NCI-H1436 (cell line): ENCODE results near the gene RHEX.
A peak's percentile ranks its signal among the peaks of the same experiment; 100 is the strongest.
"Not testable (repeated sequence)": the region's sequence is repeated elsewhere in the genome, so short reads cannot be mapped to it uniquely, and the experiment has no call there.

ENCODE experiments used
- DNase-seq: peaks from one replicate; lab custom pipeline; 2025; lab: John Stamatoyannopoulos, UW

RHEX gene

DNA sequence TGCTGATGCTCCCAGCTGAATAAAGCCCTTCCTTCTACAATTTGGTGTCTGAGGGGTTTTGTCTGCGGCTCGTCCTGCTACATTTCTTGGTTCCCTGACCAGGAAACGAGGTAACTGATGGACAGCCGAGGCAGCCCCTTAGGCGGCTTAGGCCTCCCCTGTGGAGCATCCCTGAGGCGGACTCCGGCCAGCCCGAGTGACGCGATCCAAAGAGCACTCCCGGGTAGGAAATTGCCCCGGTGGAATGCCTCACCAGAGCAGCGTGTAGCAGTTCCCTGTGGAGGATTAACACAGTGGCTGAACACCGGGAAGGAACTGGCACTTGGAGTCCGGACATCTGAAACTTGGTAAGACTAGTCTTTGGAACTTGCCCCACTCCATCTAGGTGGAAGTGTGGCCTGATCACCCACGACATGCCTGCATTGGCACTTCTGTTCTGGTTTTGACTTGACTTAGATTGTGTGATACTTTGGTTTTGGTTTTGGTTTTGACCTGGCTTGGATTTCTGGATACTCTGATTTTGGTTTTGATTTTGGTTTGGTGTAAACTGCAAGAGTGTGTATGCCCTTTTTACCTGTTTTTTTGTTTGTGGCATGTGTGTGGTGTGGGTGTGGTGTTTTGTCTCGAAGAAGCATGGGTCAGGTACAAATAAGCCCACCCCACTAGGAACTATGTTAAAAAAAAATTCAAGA is at the start of gene RHEX:
RHEX (plus strand) TSS at position 255 of the 692 bp plus-strand sequence. CDS start 44,656 bp downstream, outside the sequence.
- not testable (repeated sequence) for DNase-seq

GRCh38 chr1:206003854-206004800 is 48.8 kb upstream of the RHEX start:
- DNase-seq: no peak

- DNase-seq: peak; percentile 39
Observed at GRCh38 chr1:206004826-206005225, 48.1 kb upstream of the RHEX start.

DNA sequence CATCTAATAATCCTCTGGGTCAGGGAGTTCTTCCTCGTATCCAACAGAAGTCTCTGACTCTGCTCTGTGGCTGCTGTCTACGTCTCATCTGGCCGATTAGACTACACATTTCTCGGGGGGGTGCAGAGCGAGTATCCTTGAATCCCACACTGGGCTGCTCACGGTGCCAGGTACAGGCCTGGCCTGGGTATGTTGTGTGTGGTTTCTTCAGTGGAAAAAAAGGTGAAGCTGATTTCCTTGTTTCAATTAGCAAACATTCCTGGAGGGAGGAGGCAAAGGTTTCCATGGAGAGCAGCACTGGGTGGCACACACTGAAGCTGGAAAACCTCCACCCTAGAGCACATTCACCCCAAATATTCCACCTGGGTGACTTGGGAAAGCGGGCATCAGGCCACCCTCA is 47.7 kb upstream of the RHEX start:
- DNase-seq: no peak

DNA sequence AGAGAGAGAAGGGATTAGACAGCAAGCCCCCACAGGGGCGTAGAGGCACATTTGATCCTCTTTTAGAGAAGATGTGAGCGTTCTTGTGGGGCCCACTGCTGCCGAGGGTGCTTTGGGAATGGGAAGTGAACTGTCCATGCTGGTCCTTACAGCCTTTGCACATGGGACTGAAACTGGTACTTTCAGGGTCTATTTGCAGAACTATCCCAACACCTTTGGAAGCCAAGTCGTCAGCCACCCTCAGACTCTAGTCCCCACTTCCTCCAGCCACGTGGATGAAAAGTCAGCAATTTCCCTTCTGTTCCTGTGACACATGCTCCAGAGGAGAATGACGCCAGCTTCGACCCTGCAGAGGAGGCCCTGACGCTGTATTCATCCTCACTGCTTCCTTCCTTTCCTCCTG is 47.2 kb upstream of the RHEX start:
- DNase-seq: no peak

DNA sequence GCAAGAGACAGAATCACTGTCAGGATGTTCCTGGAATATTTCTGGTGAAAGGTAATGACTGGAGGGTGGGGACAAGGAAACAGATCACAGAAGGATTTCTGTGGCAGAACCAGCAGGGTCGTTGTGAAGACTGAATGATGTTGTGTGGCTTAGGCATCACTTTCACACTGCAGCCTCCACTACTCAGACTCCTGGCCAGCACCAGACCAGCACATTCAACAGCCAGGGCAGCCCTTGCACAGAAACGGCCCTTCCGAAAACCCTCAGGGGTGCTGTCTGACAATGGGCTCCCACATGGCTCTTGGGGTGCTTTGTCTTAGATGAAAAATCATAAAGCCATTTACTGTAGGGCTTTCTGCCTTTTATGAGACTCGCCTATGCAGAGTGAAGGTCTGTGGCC is 46.0 kb upstream of the RHEX start:
- DNase-seq: no peak

DNA sequence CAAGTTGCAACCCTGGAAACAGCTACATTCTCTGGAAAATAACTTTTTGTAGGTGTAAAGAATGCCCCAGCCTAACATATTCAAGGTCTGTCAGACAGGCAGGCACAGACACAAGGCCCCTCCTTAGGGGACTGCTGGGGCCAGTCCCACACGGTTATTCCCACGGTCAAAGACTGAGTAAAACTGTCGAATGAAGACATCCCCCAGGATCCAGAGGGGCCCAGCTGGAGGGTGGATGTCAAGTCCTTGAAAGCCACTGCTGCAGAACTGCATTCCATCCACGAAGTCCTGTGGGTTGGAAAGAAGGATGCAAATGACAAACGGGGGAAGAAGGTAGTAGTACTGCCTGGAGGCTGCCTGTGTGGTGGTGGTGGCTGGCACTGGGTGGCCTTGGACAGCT is 42.9 kb upstream of the RHEX start:
- DNase-seq: no peak

GRCh38 chr1:206011057-206011456 is 41.9 kb upstream of the RHEX start:
- no peak for DNase-seq

DNA sequence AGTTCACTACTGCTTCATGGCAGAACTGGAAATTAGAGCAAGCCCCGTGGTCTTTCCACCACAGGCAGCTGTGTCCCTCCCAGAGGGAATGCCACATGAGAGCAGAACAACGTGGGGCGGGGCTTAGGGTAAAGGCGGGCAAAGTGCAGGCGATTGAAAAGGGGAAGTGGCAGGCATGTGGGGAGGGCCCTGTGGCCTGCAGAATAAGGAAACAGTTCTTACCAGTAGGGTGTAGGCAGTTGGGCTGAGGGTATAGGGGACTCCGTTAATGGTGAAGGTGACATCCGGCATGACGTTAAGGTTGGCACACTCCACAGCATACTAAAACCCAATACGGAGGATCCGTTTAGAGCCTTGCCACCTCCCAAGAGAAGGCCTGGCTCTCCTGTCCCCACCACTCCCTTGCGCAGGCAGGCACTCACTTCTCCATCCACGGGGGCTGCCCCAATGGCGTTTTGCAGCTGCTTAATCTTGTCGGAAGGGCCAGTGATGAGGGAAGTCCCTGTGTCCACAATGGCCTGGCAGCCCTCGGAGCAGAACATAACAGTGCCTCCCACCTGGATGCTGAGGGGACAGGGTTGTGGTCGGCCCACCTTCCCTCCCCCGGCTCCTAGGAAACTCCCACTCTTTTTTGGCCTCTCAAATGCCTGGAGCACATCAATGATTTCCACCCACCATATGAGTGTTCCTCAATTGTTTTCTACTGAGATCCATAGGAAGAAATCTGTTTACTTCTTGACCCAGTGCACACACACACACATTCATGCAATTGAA is 40.7 kb upstream of the RHEX start:
- DNase-seq: peak; percentile 6

GRCh38 chr1:206013026-206013795 is 39.8 kb upstream of the RHEX start:
- DNase-seq: no peak

DNA sequence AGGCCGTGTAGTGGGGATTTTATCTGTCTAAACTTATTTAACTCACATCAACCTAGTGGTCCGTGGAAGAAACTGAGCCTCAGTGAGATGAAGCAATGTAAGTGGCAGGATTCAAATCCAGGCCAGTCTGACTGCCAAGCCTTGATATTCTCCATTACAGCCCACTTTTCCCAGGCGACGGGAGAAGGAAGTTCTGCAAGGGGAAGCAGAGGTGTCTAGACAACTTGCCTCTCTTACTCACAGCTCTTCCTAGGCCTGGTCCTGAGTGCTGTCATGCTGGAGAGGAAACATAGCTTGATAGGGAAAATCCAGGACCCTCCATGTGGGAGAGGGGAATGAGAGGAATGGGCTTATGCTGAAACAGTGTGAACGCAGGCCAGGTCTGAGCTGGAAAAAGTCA is 38.4 kb upstream of the RHEX start:
- no peak for DNase-seq

DNA sequence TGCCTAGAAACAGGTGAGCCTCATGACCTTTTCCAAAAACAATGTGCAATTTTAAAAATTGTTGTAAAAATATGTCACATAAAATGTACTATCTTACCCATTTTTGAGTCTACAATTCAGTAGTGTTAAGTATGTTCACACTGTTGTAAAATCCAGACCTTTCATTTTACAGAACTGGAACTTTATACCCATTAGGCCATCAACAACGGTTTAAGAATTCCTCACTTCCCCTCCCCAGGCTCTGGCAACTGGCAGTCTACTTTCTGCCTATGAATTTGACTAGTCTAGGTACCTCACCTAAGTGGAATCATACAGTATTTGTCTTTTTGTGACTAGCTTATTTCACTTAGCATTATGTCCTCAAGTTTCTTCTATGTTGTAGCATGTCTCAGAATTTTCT is 37.9 kb upstream of the RHEX start:
- no peak for DNase-seq

GRCh38 chr1:206020393-206021007 is 32.5 kb upstream of the RHEX start:
- DNase-seq: no peak

GRCh38 chr1:206021008-206021625 is 31.9 kb upstream of the RHEX start:
- no peak for DNase-seq

DNA sequence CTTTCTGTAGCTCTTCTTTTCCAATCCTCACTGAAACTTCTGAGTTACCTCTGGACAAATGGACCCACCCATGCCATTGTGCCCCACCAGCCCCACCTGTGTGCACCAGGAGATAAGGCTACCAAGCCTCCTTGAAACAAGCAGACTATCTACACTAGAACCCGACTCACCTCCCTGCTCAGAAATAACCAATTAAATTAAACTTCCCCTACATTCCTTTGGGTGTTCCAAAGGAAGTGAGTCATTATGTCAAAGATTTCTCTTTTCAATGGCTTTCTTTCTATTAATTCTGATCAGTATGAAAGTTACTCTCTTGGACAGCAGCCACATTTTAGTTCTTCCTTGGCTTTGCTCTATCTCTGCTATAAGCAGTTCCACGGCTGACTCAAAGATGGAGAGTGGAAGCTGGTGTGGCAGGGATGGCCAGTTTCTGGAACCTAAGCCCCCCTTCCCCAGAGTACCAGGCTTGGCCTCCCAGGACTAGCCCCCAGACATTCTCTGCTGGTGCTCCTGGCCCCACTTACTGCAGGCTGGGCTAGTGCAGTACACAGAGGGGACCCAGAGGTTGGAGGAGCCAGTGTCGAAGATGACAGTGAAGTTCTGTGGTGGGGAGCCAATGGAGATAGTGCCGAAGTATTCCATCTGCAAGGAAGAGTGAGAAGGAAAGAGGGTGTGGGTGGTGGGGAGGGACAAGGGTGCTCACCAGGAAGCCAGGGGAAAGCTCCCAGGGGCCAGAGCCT is 31.2 kb upstream of the RHEX start:
- DNase-seq: no peak

GRCh38 chr1:206022766-206023165 is 30.2 kb upstream of the RHEX start:
- no peak for DNase-seq

- DNase-seq: no peak
Observed at GRCh38 chr1:206023695-206024094, 29.3 kb upstream of the RHEX start, which contains the start of gene CTSE. Gene CTSE, minus strand, starts transcription at chr1:206023895. Its CDS starts 104 bp downstream, at chr1:206023791.

DNA sequence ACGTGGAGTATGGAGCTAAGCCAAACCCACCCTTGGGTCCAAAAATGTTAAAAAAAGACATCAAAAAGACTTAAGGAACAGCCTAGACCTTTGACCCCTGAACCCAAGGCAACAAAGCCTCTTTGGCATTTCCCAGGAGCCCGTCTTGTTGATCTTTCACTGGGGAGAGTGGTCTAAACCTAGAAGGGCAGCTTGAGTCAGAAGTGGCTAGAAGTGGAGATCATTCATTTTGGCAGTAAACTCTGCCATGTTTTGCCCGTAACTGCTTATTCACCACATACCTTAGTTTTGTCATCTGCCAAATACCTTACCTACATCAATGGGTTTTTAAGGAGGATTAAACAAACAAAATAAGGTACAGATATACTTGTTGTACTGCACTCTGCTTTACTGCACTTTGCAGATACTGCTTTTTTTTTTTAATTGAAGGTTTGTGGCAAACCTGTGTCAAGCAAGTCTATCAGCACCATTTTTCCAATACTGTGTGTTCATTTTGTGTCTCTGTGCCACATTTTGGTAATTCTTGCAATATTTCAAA is 27.6 kb upstream of the RHEX start:
- DNase-seq: no peak

DNA sequence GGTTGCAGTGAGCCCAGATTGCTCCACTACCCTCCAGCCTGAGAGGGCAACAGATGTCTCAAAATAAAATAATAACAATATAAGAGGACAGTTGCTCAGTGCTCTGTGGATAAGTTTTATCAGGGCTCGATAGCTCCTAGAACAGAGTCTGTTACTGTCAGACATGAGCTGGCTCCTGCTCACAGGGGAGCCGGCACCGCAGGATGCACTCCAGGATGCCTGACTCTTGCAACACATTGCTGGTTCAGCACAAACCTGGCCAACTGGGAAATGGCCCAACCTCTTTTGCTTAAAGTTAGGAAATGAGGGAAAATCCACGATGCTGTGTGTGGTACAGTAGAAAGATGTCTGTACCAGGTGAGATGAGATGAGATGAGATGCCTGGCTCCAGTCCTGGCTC is 23.5 kb upstream of the RHEX start:
- no peak for DNase-seq

GRCh38 chr1:206030191-206030590 is 22.8 kb upstream of the RHEX start:
- DNase-seq: no peak
